Measurements from ENCODE around the gene PIP5K1C. TPM values are rescaled to one million over a fixed set of nuclear protein-coding genes. Genes with fewer than 3 reads are reported as not detected.

Gene PIP5K1C
- total and polyA plus RNA-seq, 9 of the 15 experiments (the other 6 are each of a cell fraction or from before 2014, with no cell fraction given), result 0.38 to 22.1 (median 4.1) TPM

DNA sequence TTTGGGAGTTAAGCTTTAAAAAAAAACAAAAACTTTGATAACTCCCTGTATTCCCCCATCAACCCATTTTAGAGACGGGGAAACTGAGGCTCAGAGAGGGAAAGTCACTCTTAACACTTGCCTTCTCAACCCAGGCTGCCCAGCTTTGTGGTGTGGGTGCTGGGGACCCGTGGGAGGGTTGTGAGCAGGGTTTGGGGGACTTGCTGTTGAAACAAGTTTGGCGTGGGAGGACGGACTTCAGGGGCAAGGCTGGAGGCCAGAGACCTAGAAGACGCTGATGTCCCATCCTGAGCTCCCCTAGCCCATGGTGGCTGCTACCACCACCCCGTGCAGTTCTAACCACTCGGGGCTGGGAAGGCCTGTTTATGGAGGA, 72.9 kb downstream of the PIP5K1C start (continued):
- TF ChIP-seq, protein P1, sequence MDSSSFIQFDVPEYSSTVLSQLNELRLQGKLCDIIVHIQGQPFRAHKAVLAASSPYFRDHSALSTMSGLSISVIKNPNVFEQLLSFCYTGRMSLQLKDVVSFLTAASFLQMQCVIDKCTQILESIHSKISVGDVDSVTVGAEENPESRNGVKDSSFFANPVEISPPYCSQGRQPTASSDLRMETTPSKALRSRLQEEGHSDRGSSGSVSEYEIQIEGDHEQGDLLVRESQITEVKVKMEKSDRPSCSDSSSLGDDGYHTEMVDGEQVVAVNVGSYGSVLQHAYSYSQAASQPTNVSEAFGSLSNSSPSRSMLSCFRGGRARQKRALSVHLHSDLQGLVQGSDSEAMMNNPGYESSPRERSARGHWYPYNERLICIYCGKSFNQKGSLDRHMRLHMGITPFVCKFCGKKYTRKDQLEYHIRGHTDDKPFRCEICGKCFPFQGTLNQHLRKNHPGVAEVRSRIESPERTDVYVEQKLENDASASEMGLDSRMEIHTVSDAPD (CRISPR knock-in tag; IDR thresholded peaks at IDR 0.05), result no peak
- TF ChIP-seq LARP7 (IDR thresholded peaks at IDR 0.05) (no peak), ZNF12 (CRISPR knock-in tag; IDR thresholded peaks at IDR 0.05) (no peak), ZNF282 (CRISPR knock-in tag; IDR thresholded peaks at IDR 0.05) (no peak), ZNF212 (CRISPR knock-in tag; IDR thresholded peaks at IDR 0.05) (no peak), FOSL1 (tag; conservative IDR thresholded peaks at IDR 0.05) (no peak), HCFC1 (IDR thresholded peaks at IDR 0.05; ENCODE audit: low read depth, low read length) (no peak), ZNF699 (CRISPR knock-in tag; IDR thresholded peaks at IDR 0.05; ENCODE audit: insufficient replicate concordance) (no peak), NCOA4 (IDR thresholded peaks at IDR 0.05; ENCODE audit: partially characterized antibody) (peak; percentile 67), KDM1A (IDR thresholded peaks at IDR 0.05) (peak; percentile 94 to 98), DPF2 (IDR thresholded peaks at IDR 0.05) (0 out of 2 replicates have a peak, but pooled peaks have one; percentile 53), SMARCA5 (IDR thresholded peaks at IDR 0.05) (peak; percentile 100), NFYB (IDR thresholded peaks at IDR 0.05; ENCODE audit: extremely low read depth, insufficient read length) (no peak), E2F5 (CRISPR knock-in tag; IDR thresholded peaks at IDR 0.05) (no peak), ZNF24 (IDR thresholded peaks at IDR 0.05) (0 out of 2 replicates have a peak, but pooled peaks have one; percentile 41), NBN (IDR thresholded peaks at IDR 0.05; ENCODE audit: low read depth) (0 out of 2 replicates have a peak, but pooled peaks have one; percentile 23), ZNF696 (CRISPR knock-in tag; conservative IDR thresholded peaks at IDR 0.05) (no peak), GTF2E2 (tag; IDR thresholded peaks at IDR 0.05) (no peak), SAFB2 (IDR thresholded peaks at IDR 0.05; ENCODE audit: borderline replicate concordance, low read depth, low read length, severe bottlenecking) (no peak), HDGF (IDR thresholded peaks at IDR 0.05) (peak; percentile 81; the same call in 1 of the 2 replicates), MED1 (CRISPR knock-in tag; IDR thresholded peaks at IDR 0.05; ENCODE audit: borderline replicate concordance) (no peak), CCNT2 (IDR thresholded peaks at IDR 0.05; ENCODE audit: borderline replicate concordance, extremely low read depth, insufficient read length, low read depth, low read length) (no peak), ETV6 (IDR thresholded peaks at IDR 0.05; ENCODE audit: borderline replicate concordance in 1 of 2, low read depth in 2 of 2, low read length in 1 of 2) (no peak), ETV6 (CRISPR knock-in tag; IDR thresholded peaks at IDR 0.05; ENCODE audit: borderline replicate concordance) (no peak)
- TF ChIP-seq, protein P2, sequence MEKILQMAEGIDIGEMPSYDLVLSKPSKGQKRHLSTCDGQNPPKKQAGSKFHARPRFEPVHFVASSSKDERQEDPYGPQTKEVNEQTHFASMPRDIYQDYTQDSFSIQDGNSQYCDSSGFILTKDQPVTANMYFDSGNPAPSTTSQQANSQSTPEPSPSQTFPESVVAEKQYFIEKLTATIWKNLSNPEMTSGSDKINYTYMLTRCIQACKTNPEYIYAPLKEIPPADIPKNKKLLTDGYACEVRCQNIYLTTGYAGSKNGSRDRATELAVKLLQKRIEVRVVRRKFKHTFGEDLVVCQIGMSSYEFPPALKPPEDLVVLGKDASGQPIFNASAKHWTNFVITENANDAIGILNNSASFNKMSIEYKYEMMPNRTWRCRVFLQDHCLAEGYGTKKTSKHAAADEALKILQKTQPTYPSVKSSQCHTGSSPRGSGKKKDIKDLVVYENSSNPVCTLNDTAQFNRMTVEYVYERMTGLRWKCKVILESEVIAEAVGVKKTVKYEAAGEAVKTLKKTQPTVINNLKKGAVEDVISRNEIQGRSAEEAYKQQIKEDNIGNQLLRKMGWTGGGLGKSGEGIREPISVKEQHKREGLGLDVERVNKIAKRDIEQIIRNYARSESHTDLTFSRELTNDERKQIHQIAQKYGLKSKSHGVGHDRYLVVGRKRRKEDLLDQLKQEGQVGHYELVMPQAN (IDR thresholded peaks at IDR 0.05; ENCODE audit: borderline replicate concordance), result peak; percentile 15; the same call in 1 of the 2 replicates
- TF ChIP-seq, protein P3, sequence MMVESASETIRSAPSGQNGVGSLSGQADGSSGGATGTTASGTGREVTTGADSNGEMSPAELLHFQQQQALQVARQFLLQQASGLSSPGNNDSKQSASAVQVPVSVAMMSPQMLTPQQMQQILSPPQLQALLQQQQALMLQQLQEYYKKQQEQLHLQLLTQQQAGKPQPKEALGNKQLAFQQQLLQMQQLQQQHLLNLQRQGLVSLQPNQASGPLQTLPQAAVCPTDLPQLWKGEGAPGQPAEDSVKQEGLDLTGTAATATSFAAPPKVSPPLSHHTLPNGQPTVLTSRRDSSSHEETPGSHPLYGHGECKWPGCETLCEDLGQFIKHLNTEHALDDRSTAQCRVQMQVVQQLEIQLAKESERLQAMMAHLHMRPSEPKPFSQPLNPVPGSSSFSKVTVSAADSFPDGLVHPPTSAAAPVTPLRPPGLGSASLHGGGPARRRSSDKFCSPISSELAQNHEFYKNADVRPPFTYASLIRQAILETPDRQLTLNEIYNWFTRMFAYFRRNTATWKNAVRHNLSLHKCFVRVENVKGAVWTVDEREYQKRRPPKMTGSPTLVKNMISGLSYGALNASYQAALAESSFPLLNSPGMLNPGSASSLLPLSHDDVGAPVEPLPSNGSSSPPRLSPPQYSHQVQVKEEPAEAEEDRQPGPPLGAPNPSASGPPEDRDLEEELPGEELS (CRISPR knock-in tag; IDR thresholded peaks at IDR 0.05; ENCODE audit: borderline replicate concordance), result no peak
